ENCODE measurements around the gene WNT6. TPM values are rescaled to one million over a fixed set of nuclear protein-coding genes. Genes with fewer than 3 reads are reported as not detected.

WNT6 gene
- total RNA-seq, 2 donors from 2014 or later, result 0.25 to 0.37 TPM

GRCh38 chr2:218879776-218880101, 20.1 kb downstream of the WNT6 start:
- no peaks in the 10 kb centered on the region for H3K36me3 ChIP-seq
- H3K27ac ChIP-seq, result no peak overlapping the region
- DNase-seq, result no peak
- no peaks in the 10 kb centered on the region for H3K4me1 ChIP-seq
- H3K9me3 ChIP-seq, result no peaks in the 10 kb centered on the region
- peaks cover 67% of the 10 kb centered on the region for H3K27me3 ChIP-seq
- intact Hi-C loops (cut with DNase I), result loop anchor here (5.0 kb wide), 1 partner anchor 98 kb away; no protein-coding TSS in a partner anchor
- TF ChIP-seq, protein P1, sequence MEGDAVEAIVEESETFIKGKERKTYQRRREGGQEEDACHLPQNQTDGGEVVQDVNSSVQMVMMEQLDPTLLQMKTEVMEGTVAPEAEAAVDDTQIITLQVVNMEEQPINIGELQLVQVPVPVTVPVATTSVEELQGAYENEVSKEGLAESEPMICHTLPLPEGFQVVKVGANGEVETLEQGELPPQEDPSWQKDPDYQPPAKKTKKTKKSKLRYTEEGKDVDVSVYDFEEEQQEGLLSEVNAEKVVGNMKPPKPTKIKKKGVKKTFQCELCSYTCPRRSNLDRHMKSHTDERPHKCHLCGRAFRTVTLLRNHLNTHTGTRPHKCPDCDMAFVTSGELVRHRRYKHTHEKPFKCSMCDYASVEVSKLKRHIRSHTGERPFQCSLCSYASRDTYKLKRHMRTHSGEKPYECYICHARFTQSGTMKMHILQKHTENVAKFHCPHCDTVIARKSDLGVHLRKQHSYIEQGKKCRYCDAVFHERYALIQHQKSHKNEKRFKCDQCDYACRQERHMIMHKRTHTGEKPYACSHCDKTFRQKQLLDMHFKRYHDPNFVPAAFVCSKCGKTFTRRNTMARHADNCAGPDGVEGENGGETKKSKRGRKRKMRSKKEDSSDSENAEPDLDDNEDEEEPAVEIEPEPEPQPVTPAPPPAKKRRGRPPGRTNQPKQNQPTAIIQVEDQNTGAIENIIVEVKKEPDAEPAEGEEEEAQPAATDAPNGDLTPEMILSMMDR (IDR thresholded peaks at IDR 0.05), result no peak
- H3K9ac ChIP-seq (ENCODE audit: low read depth in 2 of 2, low read length in 2 of 2), result no peak overlapping the region
- H3K4me3 ChIP-seq, result peak overlapping the region; percentile 23

DNA sequence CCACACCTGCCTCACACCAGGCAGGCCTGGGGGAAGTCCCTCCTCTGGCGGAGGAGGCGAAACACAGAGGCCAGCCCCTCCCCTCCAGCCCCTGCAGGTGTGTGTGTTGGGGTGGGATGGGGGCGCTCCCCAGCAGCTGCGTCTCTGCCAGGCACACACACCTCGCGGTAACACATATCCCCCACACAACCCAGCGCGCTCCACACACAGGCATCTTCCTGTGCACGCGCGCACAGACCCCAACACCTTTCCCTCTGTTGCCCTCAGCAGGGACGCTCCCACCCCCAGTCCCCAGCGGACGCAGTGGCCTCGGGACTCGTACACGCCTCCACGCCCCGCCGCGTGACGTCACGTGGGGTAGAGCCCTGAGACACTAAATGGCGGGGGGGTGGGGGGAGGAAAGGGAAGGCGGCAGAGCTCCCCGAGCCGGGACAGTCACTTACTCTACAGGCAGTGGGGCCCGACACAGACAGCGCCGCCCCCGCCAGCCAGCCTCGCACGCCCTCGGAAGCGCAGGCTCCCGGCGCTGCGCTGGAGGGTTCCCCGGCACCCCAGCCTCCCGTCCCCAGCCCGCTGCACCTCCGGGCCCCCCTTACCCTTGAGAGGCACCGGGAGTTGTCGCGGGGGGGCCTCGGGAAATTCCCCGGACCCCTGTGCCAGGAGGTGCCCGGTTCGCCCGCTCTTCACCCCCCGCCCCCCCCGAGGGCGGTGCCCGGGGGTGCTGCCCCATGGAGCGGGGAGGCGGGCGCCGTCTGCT, 20.7 kb downstream of the WNT6 start, which contains the start of gene WNT10A:
Gene WNT10A, plus strand, starts transcription at position 751 of the 757 bp plus-strand sequence. CDS start 144 bp downstream, outside the sequence.
- Histone ChIP-seq H3K27me3 (peaks cover 66% of the 10 kb centered on the region), H3K36me3 (no peaks in the 10 kb centered on the region), H3K27ac (peak within 1 kb of the TSS; percentile 17), H3K4me3 (peak within 1 kb of the TSS; percentile 23), H3K9me3 (no peaks in the 10 kb centered on the region), H3K4me1 (no peaks in the 10 kb centered on the region), H3K9ac (ENCODE audit: low read depth in 2 of 2, low read length in 2 of 2) (peak within 1 kb of the TSS; percentile 19 to 50)
- DNase-seq, result peak; percentile 46
- TF ChIP-seq, protein P1 (IDR thresholded peaks at IDR 0.05), result no peak
- intact Hi-C loops (cut with DNase I), result no loop called here

- TF ChIP-seq, protein P1 (IDR thresholded peaks at IDR 0.05), result no peak
- H3K36me3 ChIP-seq, result no peaks in the 10 kb centered on the region
- peak overlapping the region; percentile 17 for H3K27ac ChIP-seq
- peak overlapping the region; percentile 19 to 50 for H3K9ac ChIP-seq (ENCODE audit: low read depth in 2 of 2, low read length in 2 of 2)
- intact Hi-C loops (cut with DNase I), result no loop called here
- H3K4me3 ChIP-seq, result peak overlapping the region; percentile 23
- DNase-seq, result no peak
- H3K9me3 ChIP-seq, result no peaks in the 10 kb centered on the region
- no peaks in the 10 kb centered on the region for H3K4me1 ChIP-seq
- peaks cover 66% of the 10 kb centered on the region for H3K27me3 ChIP-seq
Observed at GRCh38 chr2:218880859-218881594, 21.4 kb downstream of the WNT6 start.

DNA sequence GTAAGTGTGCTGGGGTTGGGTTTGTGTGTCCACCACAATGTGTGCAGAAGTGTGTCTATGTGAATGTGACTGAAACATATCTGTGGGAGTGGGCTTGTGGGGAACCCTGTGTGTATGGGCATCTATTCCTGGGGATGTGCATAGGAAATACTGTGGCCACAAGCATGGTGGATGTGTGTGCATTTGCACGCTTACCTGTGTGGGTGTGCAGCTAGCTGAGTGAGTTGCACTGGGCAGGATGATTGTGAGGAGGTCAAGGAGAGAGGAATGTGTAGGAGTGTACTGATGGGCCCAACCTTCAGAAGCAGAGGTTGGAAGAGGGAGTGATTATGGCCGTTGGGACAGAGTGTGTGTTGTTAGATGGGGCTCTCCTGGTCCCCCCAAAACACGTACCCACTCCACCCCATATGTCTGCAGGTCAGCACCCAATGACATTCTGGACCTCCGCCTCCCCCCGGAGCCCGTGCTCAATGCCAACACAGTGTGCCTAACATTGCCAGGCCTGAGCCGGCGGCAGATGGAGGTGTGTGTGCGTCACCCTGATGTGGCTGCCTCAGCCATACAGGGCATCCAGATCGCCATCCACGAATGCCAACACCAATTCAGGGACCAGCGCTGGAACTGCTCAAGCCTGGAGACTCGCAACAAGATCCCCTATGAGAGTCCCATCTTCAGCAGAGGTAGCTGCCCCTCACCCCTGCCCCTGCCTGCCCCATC, 22.3 kb downstream of the WNT6 start:
- no peaks in the 10 kb centered on the region for H3K4me1 ChIP-seq
- H3K9ac ChIP-seq (ENCODE audit: low read depth in 2 of 2, low read length in 2 of 2), result peak overlapping the region in 1 of 2 donors; percentile 50
- H3K9me3 ChIP-seq, result no peaks in the 10 kb centered on the region
- H3K27me3 ChIP-seq, result peaks cover 66% of the 10 kb centered on the region
- no peak overlapping the region for H3K27ac ChIP-seq
- TF ChIP-seq, protein P1 (IDR thresholded peaks at IDR 0.05), result no peak
- no peak for DNase-seq
- no peaks in the 10 kb centered on the region for H3K36me3 ChIP-seq
- H3K4me3 ChIP-seq, result no peak overlapping the region
- intact Hi-C loops (cut with DNase I), result no loop called here

DNA sequence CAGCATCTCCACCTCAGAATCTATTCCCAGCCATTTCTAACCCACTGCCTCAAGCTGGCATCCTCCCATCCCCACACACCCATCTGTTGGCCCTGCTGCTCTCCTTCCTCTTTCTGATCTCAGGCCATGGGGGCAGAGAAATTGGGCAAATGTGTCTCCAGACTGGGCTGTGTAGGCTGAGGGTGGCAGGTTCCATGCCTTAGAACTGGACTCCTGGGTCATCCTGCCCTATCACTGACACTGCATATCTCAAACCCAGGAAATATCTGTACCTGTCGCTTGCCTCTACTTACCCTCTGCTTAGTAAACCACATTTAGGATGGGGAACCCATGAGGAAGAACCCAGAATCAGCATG, 22.8 kb downstream of the WNT6 start:
- no peak overlapping the region for H3K27ac ChIP-seq
- H3K4me3 ChIP-seq, result no peak overlapping the region
- no peak for DNase-seq

More for the DNA sequence above, 22.8 kb downstream of the WNT6 start:
- intact Hi-C loops (cut with DNase I), result no loop called here
- TF ChIP-seq, protein P1 (IDR thresholded peaks at IDR 0.05), result no peak
- H3K27me3 ChIP-seq, result peaks cover 65% of the 10 kb centered on the region
- no peak overlapping the region for H3K9ac ChIP-seq (ENCODE audit: low read depth in 2 of 2, low read length in 2 of 2)
- no peaks in the 10 kb centered on the region for H3K4me1 ChIP-seq
- no peaks in the 10 kb centered on the region for H3K36me3 ChIP-seq
- no peaks in the 10 kb centered on the region for H3K9me3 ChIP-seq
